ENCODE measurements around the gene APOF. TPM values are rescaled to one million over a fixed set of nuclear protein-coding genes. Genes with fewer than 3 reads are reported as not detected.

APOF gene
- total and polyA plus RNA-seq, 2 of the 13 experiments (the other 11 are each of a cell fraction or from before 2014, with no cell fraction given), result 3.3 to 23.9 TPM

- CTCF ChIA-PET (ENCODE audit: low intra/inter-chr PET ratio, low total read pairs), result no interaction called here
- TF ChIP-seq POLR2AphosphoS2 (IDR thresholded peaks at IDR 0.05; ENCODE audit: low read depth, low read length), result no peak
- TF ChIP-seq SIN3B (IDR thresholded peaks at IDR 0.05; ENCODE audit: low read length), result no peak
- peak; percentile 36 for TF ChIP-seq STAG1 (CRISPR knock-in tag; IDR thresholded peaks at IDR 0.05)
- TF ChIP-seq CTCF (CRISPR knock-in tag; IDR thresholded peaks at IDR 0.05), result peak; percentile 49
- TF ChIP-seq ZNF263 (CRISPR knock-in tag; IDR thresholded peaks at IDR 0.05), result 0 out of 2 replicates have a peak, but pooled peaks have one; percentile 30
- TF ChIP-seq ZBTB33 (CRISPR knock-in tag; IDR thresholded peaks at IDR 0.05), result peak; percentile 33; the same call in 1 of the 2 replicates
- TF ChIP-seq ZNF670 (CRISPR knock-in tag; IDR thresholded peaks at IDR 0.05; ENCODE audit: borderline replicate concordance), result no peak
- no peaks in the 10 kb centered on the region for H4K20me1 ChIP-seq (ENCODE audit: insufficient read depth, low read length)
- no peak for FAIRE-seq
- H3K4me3 ChIP-seq (replicated peaks in 1 of 3; ENCODE audit: insufficient read depth in 1 of 3, low read depth in 2 of 3, low read length in 3 of 3), result no peak overlapping the region
- no peaks in the 10 kb centered on the region for H3K27me3 ChIP-seq (ENCODE audit: control insufficient read depth in 1 of 2, insufficient read depth in 2 of 2, low read length in 2 of 2)
- peaks cover 5% of the 10 kb centered on the region for H3K4me1 ChIP-seq (ENCODE audit: insufficient read depth, low read length)
- no peak overlapping the region for H2AFZ ChIP-seq (ENCODE audit: low read length)
- WGBS (ENCODE audit: low lambda C conversion rate), result no CpG with 5 or more reads among the region's 7 CpGs
- no peaks in the 10 kb centered on the region for H3K79me2 ChIP-seq (ENCODE audit: insufficient read depth, low read length)
- POLR2A ChIA-PET, result interaction anchor here (1.8 to 9.0 kb wide), 2 partner anchors 12 to 13 kb away, joined by 4 to 47 read pairs; partner anchors contain the start of genes PAN2 and STAT2
- no peak overlapping the region for H3K9ac ChIP-seq (ENCODE audit: insufficient read depth, low read depth, low read length)
- intact Hi-C loops (cut with micrococcal nuclease; ENCODE audit: unreplicated experiment), result no loop called here
- in situ Hi-C loops (cut with HindIII; ENCODE audit: extremely low pct_ligation_motif_present, low pct_unique_long_range_greater_than_20kb), result no loop called here
- H3K9me3 ChIP-seq (ENCODE audit: low read length), result no peaks in the 10 kb centered on the region
- ATAC-seq, result peak; percentile 44
- no peak overlapping the region for H3K4me2 ChIP-seq (ENCODE audit: low read depth, low read length)
- BruUV-seq (replicated peaks), result no TSS peak
- H3K36me3 ChIP-seq (replicated peaks in 1 of 2; ENCODE audit: control insufficient read depth in 1 of 2, insufficient read depth in 2 of 2, low read length in 2 of 2), result peaks cover 27 to 61% of the 10 kb centered on the region in 2 experiments
- H3K27ac ChIP-seq (ENCODE audit: extremely low read length, insufficient read depth, low read length), result no peak overlapping the region
- no peak for DNase-seq (ENCODE audit: low spot score)
These were observed 16.0 kb downstream of the APOF start for GRCh38 chr12:56346675-56347074.
